Common myeloid progenitor, CD34-positive (primary cell): ENCODE data around the gene PTPN2.

Source experiments
- CTCF ChIA-PET: fragments of 350-600 bp; sonication (Branson Sonifier 250); formaldehyde crosslinking; loops from one replicate; lab custom pipeline; 2021; ENCODE audit warnings: antibody characterized with exemption; lab: Charles Lee
- POLR2A ChIA-PET: fragments of 350-600 bp; sonication (Branson Sonifier 250); formaldehyde crosslinking; loops from one replicate; lab custom pipeline; 2021; ENCODE audit warnings: antibody characterized with exemption; lab: Charles Lee
- DNase-seq, 3 donors: peaks; one replicate each; pipeline versions ENCODE4 v3.0.0 to v3.0.0-alpha.2; 2013
- H3K27ac ChIP-seq, 2 experiments: 1 replicate in 1 of 2; 2 replicates in 1 of 2; pipeline ENCODE4 v1.7.0; 2013; ENCODE audit warnings: inconsistent platforms in 2 of 2, low read length in 2 of 2, mild to moderate bottlenecking in 2 of 2, low read depth in 1 of 2, moderate library complexity in 1 of 2; ENCODE audit not compliant: severe bottlenecking in 2 of 2, insufficient read depth in 1 of 2, poor library complexity in 1 of 2
- H3K27me3 ChIP-seq, 5 experiments: replicated peaks in 2 of 5; 1 replicate in 3 of 5; 2 replicates in 2 of 5; pipeline versions ENCODE4 v1.6.1 to v1.7.0; 2013; ENCODE audit warnings: low read length in 4 of 5, mild to moderate bottlenecking in 2 of 5, moderate library complexity in 2 of 5, inconsistent platforms in 1 of 5; ENCODE audit not compliant: insufficient read depth in 5 of 5, control insufficient read depth in 4 of 5
- H3K36me3 ChIP-seq, 4 experiments: 1 replicate in 2 of 4; 2 replicates in 2 of 4; pipeline versions ENCODE4 v1.6.1 to v1.7.0; 2013; ENCODE audit warnings: low read length in 3 of 4, control low read depth in 1 of 4, mild to moderate bottlenecking in 1 of 4; ENCODE audit not compliant: control insufficient read depth in 4 of 4, insufficient read depth in 4 of 4
- H3K4me1 ChIP-seq, 4 experiments: 1 replicate in 3 of 4; 2 replicates in 1 of 4; pipeline versions ENCODE4 v1.6.1 to v1.7.1; 2013; ENCODE audit warnings: low read length in 3 of 4, mild to moderate bottlenecking in 3 of 4, control low read depth in 1 of 4, inconsistent platforms in 1 of 4, moderate library complexity in 1 of 4; ENCODE audit not compliant: control insufficient read depth in 4 of 4, insufficient read depth in 4 of 4; ENCODE audit errors: control extremely low read depth in 1 of 4
- H3K4me3 ChIP-seq, 7 experiments: 1 replicate in 4 of 7; 2 replicates in 3 of 7; pipeline versions ENCODE4 v1.5.1 to v1.7.0; 2013; ENCODE audit warnings: mild to moderate bottlenecking in 7 of 7, low read length in 6 of 7, moderate library complexity in 6 of 7, inconsistent platforms in 2 of 7, low read depth in 2 of 7, control low read depth in 1 of 7; ENCODE audit not compliant: insufficient read depth in 4 of 7, control insufficient read depth in 1 of 7; ENCODE audit errors: extremely low read depth in 1 of 7
- H3K9me3 ChIP-seq, 5 experiments: 1 replicate in 4 of 5; 2 replicates in 1 of 5; pipeline versions ENCODE4 v1.6.1 to v1.7.1; 2013; ENCODE audit warnings: low read length in 4 of 5, mild to moderate bottlenecking in 2 of 5, inconsistent platforms in 1 of 5, low read depth in 1 of 5, moderate library complexity in 1 of 5; ENCODE audit not compliant: control insufficient read depth in 4 of 5, insufficient read depth in 2 of 5; ENCODE audit errors: control extremely low read depth in 1 of 5
- WGBS: methylation state at CpG from one replicate; pipeline ENCODE4 v1.1.5; 2013; ENCODE audit not compliant: insufficient coverage; 5-methylcytosine and 5-hydroxymethylcytosine counted together

PTPN2 gene

GRCh38 chr18:12862874-12863482 is 21.1 kb downstream of the PTPN2 start:
- peaks cover 0 to 8% (median 2%) of the 10 kb centered on the region in 4 experiments for H3K4me1 ChIP-seq
- H3K27ac ChIP-seq, result no peak overlapping the region
- no peak overlapping the region for H3K4me3 ChIP-seq
- DNase-seq, result no peak
- peaks cover 0 to 3% (median 0%) of the 10 kb centered on the region in 4 experiments for H3K36me3 ChIP-seq
- WGBS, result 94% methylated on average over 2 of the region's 2 CpGs
- ChIA-PET CTCF (interaction anchor here (0.6 to 2.0 kb wide), 6 partner anchors 8 to 54 kb away, joined by 3 to 7 read pairs (median 4); no protein-coding TSS in a partner anchor), POLR2A (interaction anchor here (0.9 kb wide), 1 partner anchor 21 kb away, joined by 3 read pairs; the partner anchor contains the start of gene PTPN2)
- no peaks in the 10 kb centered on the region for H3K9me3 ChIP-seq
- H3K27me3 ChIP-seq, result no peaks in the 10 kb centered on the region

- Histone ChIP-seq H3K4me3 (no peak overlapping the region), H3K4me1 (peaks cover 0 to 8% (median 5%) of the 10 kb centered on the region in 4 experiments), H3K36me3 (peaks cover 0 to 8% (median 0%) of the 10 kb centered on the region in 4 experiments), H3K27me3 (no peaks in the 10 kb centered on the region), H3K27ac (no peak overlapping the region), H3K9me3 (no peaks in the 10 kb centered on the region)
- ChIA-PET CTCF (interaction anchor here (0.8 to 2.0 kb wide), 5 partner anchors 9 to 22 kb away, joined by 4 to 7 read pairs (median 4); no protein-coding TSS in a partner anchor), POLR2A (interaction anchor here (0.9 kb wide), 1 partner anchor 21 kb away, joined by 3 read pairs; the partner anchor contains the start of gene PTPN2)
- no peak for DNase-seq
- 94% methylated on average over 2 of the region's 2 CpGs for WGBS
These were observed 21.6 kb downstream of the PTPN2 start for GRCh38 chr18:12862467-12862866.

- Histone ChIP-seq H3K27me3 (no peaks in the 10 kb centered on the region), H3K4me3 (no peak overlapping the region), H3K4me1 (peaks cover 0 to 8% (median 5%) of the 10 kb centered on the region in 4 experiments), H3K36me3 (peaks cover 0 to 12% (median 3%) of the 10 kb centered on the region in 4 experiments), H3K9me3 (no peaks in the 10 kb centered on the region), H3K27ac (no peak overlapping the region)
- WGBS, result no CpG with 5 or more reads among the region's 1 CpG
- CTCF ChIA-PET, result interaction anchor here (1.4 to 1.9 kb wide), 2 partner anchors 10 to 12 kb away, joined by 4 to 5 read pairs; no protein-coding TSS in a partner anchor
- DNase-seq, result no peak
- POLR2A ChIA-PET, result no interaction called here
These were observed 22.4 kb downstream of the PTPN2 start for GRCh38 chr18:12861637-12862036.

GRCh38 chr18:12860530-12860929 is 23.5 kb downstream of the PTPN2 start:
- 97% methylated on average over 10 of the region's 11 CpGs for WGBS
- no peak for DNase-seq
- no peaks in the 10 kb centered on the region for H3K27me3 ChIP-seq
- no peak overlapping the region for H3K4me3 ChIP-seq
- H3K4me1 ChIP-seq, result peaks cover 0 to 8% (median 5%) of the 10 kb centered on the region in 4 experiments
- CTCF ChIA-PET, result interaction anchor here (1.6 kb wide), 1 partner anchor 21 kb away, joined by 3 read pairs; no protein-coding TSS in a partner anchor
- H3K9me3 ChIP-seq, result no peaks in the 10 kb centered on the region
- no peak overlapping the region for H3K27ac ChIP-seq
- POLR2A ChIA-PET, result no interaction called here
- H3K36me3 ChIP-seq, result peaks cover 2 to 16% (median 9%) of the 10 kb centered on the region in 4 experiments

- peaks cover 2 to 24% (median 13%) of the 10 kb centered on the region in 4 experiments for H3K36me3 ChIP-seq
- DNase-seq, result no peak
- no peaks in the 10 kb centered on the region for H3K27me3 ChIP-seq
- no peak overlapping the region for H3K4me3 ChIP-seq
- peaks cover 0 to 8% (median 5%) of the 10 kb centered on the region in 4 experiments for H3K4me1 ChIP-seq
- CTCF ChIA-PET, result no interaction called here
- H3K9me3 ChIP-seq, result no peaks in the 10 kb centered on the region
- 100% methylated on average over 5 of the region's 5 CpGs for WGBS
- POLR2A ChIA-PET, result no interaction called here
- H3K27ac ChIP-seq, result no peak overlapping the region
These were observed 25.0 kb downstream of the PTPN2 start for GRCh38 chr18:12858991-12859390.

- ChIA-PET POLR2A (no interaction called here), CTCF (no interaction called here)
- Histone ChIP-seq H3K4me1 (peaks cover 0 to 8% (median 5%) of the 10 kb centered on the region in 4 experiments), H3K36me3 (peaks cover 4 to 24% (median 13%) of the 10 kb centered on the region in 4 experiments), H3K27ac (no peak overlapping the region), H3K4me3 (no peak overlapping the region), H3K27me3 (no peaks in the 10 kb centered on the region), H3K9me3 (no peaks in the 10 kb centered on the region)
- DNase-seq, result no peak
- 100% methylated on average over 1 of the region's 4 CpGs for whole genome bisulfite sequencing
These were observed 26.0 kb downstream of the PTPN2 start for GRCh38 chr18:12857991-12858544.
